Measurements from ENCODE around the gene MGAT5.
A peak's percentile ranks its signal among the peaks of the same experiment; 100 is the strongest.

Gene MGAT5

GRCh38 chr2:134421556-134422328 is 167.9 kb downstream of the MGAT5 start:
- no peak for ATAC-seq
- Mint-ChIP-seq H3K9me3 (no peaks in the 10 kb centered on the region), H3K27me3 (no peaks in the 10 kb centered on the region), H3K27ac (no peak overlapping the region), H3K4me1 (peaks cover 2% of the 10 kb centered on the region), H3K36me3 (ENCODE audit: low read depth) (peaks cover 16% of the 10 kb centered on the region), H3K4me3 (no peak overlapping the region)
- DNase-seq = no peak

GRCh38 chr2:134425724-134426496 is 172.0 kb downstream of the MGAT5 start:
- no peak for ATAC-seq
- peaks cover 15% of the 10 kb centered on the region for H3K36me3 Mint-ChIP-seq (ENCODE audit: low read depth)
- H3K4me3 Mint-ChIP-seq = no peak overlapping the region
- H3K27ac Mint-ChIP-seq = peak overlapping the region; percentile 20
- DNase-seq = no peak
- no peaks in the 10 kb centered on the region for H3K4me1 Mint-ChIP-seq
- H3K9me3 Mint-ChIP-seq = no peaks in the 10 kb centered on the region
- H3K27me3 Mint-ChIP-seq = no peaks in the 10 kb centered on the region

GRCh38 chr2:134426721-134427120 is 172.8 kb downstream of the MGAT5 start:
- no peaks in the 10 kb centered on the region for H3K9me3 Mint-ChIP-seq
- DNase-seq = no peak
- peaks cover 17% of the 10 kb centered on the region for H3K36me3 Mint-ChIP-seq (ENCODE audit: low read depth)
- H3K4me1 Mint-ChIP-seq = no peaks in the 10 kb centered on the region
- no peak for ATAC-seq
- no peaks in the 10 kb centered on the region for H3K27me3 Mint-ChIP-seq
- H3K4me3 Mint-ChIP-seq = no peak overlapping the region
- no peak overlapping the region for H3K27ac Mint-ChIP-seq

- ATAC-seq (no peak), DNase-seq (no peak)
- Mint-ChIP-seq H3K4me3 (no peak overlapping the region), H3K9me3 (no peaks in the 10 kb centered on the region), H3K27me3 (no peaks in the 10 kb centered on the region), H3K36me3 (ENCODE audit: low read depth) (peaks cover 18% of the 10 kb centered on the region), H3K27ac (no peak overlapping the region), H3K4me1 (no peaks in the 10 kb centered on the region)
Observed at GRCh38 chr2:134429886-134430285, 176.0 kb downstream of the MGAT5 start.

- Mint-ChIP-seq H3K27me3 (no peaks in the 10 kb centered on the region), H3K27ac (no peak overlapping the region)
Observed at GRCh38 chr2:134431838-134432434, 178.1 kb downstream of the MGAT5 start.

GRCh38 chr2:134432435-134432883 is 178.6 kb downstream of the MGAT5 start:
- H3K4me3 Mint-ChIP-seq = no peak overlapping the region
- H3K4me1 Mint-ChIP-seq = no peaks in the 10 kb centered on the region
- no peaks in the 10 kb centered on the region for H3K9me3 Mint-ChIP-seq
- no peaks in the 10 kb centered on the region for H3K27me3 Mint-ChIP-seq
- H3K27ac Mint-ChIP-seq = no peak overlapping the region
- ATAC-seq (no peak), DNase-seq (no peak)
- peaks cover 15% of the 10 kb centered on the region for H3K36me3 Mint-ChIP-seq (ENCODE audit: low read depth)

More at GRCh38 chr2:134431838-134432434, 178.1 kb downstream of the MGAT5 start:
- Mint-ChIP-seq H3K9me3 (no peaks in the 10 kb centered on the region), H3K4me1 (no peaks in the 10 kb centered on the region), H3K36me3 (ENCODE audit: low read depth) (peaks cover 15% of the 10 kb centered on the region), H3K4me3 (no peak overlapping the region)
- no peak for ATAC-seq
- DNase-seq = no peak

- Mint-ChIP-seq H3K27me3 (no peaks in the 10 kb centered on the region), H3K36me3 (ENCODE audit: low read depth) (peaks cover 15% of the 10 kb centered on the region), H3K27ac (no peak overlapping the region), H3K4me1 (no peaks in the 10 kb centered on the region), H3K4me3 (no peak overlapping the region), H3K9me3 (no peaks in the 10 kb centered on the region)
- ATAC-seq (no peak), DNase-seq (no peak)
Observed at GRCh38 chr2:134433469-134433868, 179.6 kb downstream of the MGAT5 start.

- H3K27ac Mint-ChIP-seq = no peak overlapping the region
- no peaks in the 10 kb centered on the region for H3K9me3 Mint-ChIP-seq
- no peaks in the 10 kb centered on the region for H3K27me3 Mint-ChIP-seq
- H3K4me1 Mint-ChIP-seq = no peaks in the 10 kb centered on the region
- DNase-seq = no peak
- no peak for ATAC-seq
- H3K36me3 Mint-ChIP-seq (ENCODE audit: low read depth) = peaks cover 15% of the 10 kb centered on the region
- H3K4me3 Mint-ChIP-seq = no peak overlapping the region
Observed at GRCh38 chr2:134433979-134434378, 180.1 kb downstream of the MGAT5 start.

- Mint-ChIP-seq H3K4me3 (no peak overlapping the region), H3K9me3 (no peaks in the 10 kb centered on the region), H3K4me1 (no peaks in the 10 kb centered on the region), H3K27me3 (no peaks in the 10 kb centered on the region), H3K27ac (no peak overlapping the region), H3K36me3 (ENCODE audit: low read depth) (peaks cover 15% of the 10 kb centered on the region)
- ATAC-seq (no peak), DNase-seq (no peak)
Observed at GRCh38 chr2:134435505-134435904, 181.6 kb downstream of the MGAT5 start.

GRCh38 chr2:134435936-134436335 is 182.1 kb downstream of the MGAT5 start:
- DNase-seq (no peak), ATAC-seq (no peak)
- Mint-ChIP-seq H3K36me3 (ENCODE audit: low read depth) (peaks cover 14% of the 10 kb centered on the region), H3K4me1 (no peaks in the 10 kb centered on the region), H3K27ac (no peak overlapping the region), H3K4me3 (no peak overlapping the region), H3K9me3 (no peaks in the 10 kb centered on the region), H3K27me3 (no peaks in the 10 kb centered on the region)

- Mint-ChIP-seq H3K4me1 (no peaks in the 10 kb centered on the region), H3K9me3 (no peaks in the 10 kb centered on the region), H3K27ac (no peak overlapping the region), H3K4me3 (no peak overlapping the region), H3K27me3 (no peaks in the 10 kb centered on the region), H3K36me3 (ENCODE audit: low read depth) (peaks cover 12% of the 10 kb centered on the region)
- DNase-seq (no peak), ATAC-seq (no peak)
Observed at GRCh38 chr2:134436706-134437105, 182.8 kb downstream of the MGAT5 start.

- H3K36me3 Mint-ChIP-seq (ENCODE audit: low read depth) = peaks cover 4% of the 10 kb centered on the region
- no peak overlapping the region for H3K4me3 Mint-ChIP-seq
- H3K27me3 Mint-ChIP-seq = no peaks in the 10 kb centered on the region
- ATAC-seq = no peak
- no peak for DNase-seq
- no peak overlapping the region for H3K27ac Mint-ChIP-seq
- no peaks in the 10 kb centered on the region for H3K4me1 Mint-ChIP-seq
- no peaks in the 10 kb centered on the region for H3K9me3 Mint-ChIP-seq
Observed at GRCh38 chr2:134438371-134438770, 184.5 kb downstream of the MGAT5 start.

- ATAC-seq = no peak
- H3K36me3 Mint-ChIP-seq (ENCODE audit: low read depth) = peaks cover 2% of the 10 kb centered on the region
- H3K9me3 Mint-ChIP-seq = no peaks in the 10 kb centered on the region
- no peak overlapping the region for H3K4me3 Mint-ChIP-seq
- no peaks in the 10 kb centered on the region for H3K27me3 Mint-ChIP-seq
- H3K27ac Mint-ChIP-seq = no peak overlapping the region
- no peaks in the 10 kb centered on the region for H3K4me1 Mint-ChIP-seq
- no peak for DNase-seq
Observed at GRCh38 chr2:134440336-134440909, 186.6 kb downstream of the MGAT5 start.

GRCh38 chr2:134441153-134441863 is 187.4 kb downstream of the MGAT5 start:
- H3K27me3 Mint-ChIP-seq = no peaks in the 10 kb centered on the region
- DNase-seq = no peak
- no peaks in the 10 kb centered on the region for H3K9me3 Mint-ChIP-seq
- ATAC-seq = no peak
- no peaks in the 10 kb centered on the region for H3K36me3 Mint-ChIP-seq (ENCODE audit: low read depth)
- no peak overlapping the region for H3K27ac Mint-ChIP-seq
- H3K4me3 Mint-ChIP-seq = no peak overlapping the region
- no peaks in the 10 kb centered on the region for H3K4me1 Mint-ChIP-seq

Data from activated naive CD8-positive, alpha-beta T cell treated with anti-CD3 and anti-CD28 coated beads, Interleukin-2, amount 50 U/mL, for 24 hours (primary cell).